GM20000 (cell line): ENCODE results near the gene ZNF800.

Experiments
- DNase-seq: peaks from one replicate; pipeline ENCODE4 v3.0.0; 2012; ENCODE audit warnings: low spot score
- TF ChIP-seq, protein P1 (sequence below): IDR thresholded peaks from 2 replicates; pipeline ENCODE4 v1.5.1; 2012; ENCODE audit warnings: mild to moderate bottlenecking, control low read depth; ENCODE audit errors: extremely low read depth, missing control alignments

The ZNF800 gene

DNA sequence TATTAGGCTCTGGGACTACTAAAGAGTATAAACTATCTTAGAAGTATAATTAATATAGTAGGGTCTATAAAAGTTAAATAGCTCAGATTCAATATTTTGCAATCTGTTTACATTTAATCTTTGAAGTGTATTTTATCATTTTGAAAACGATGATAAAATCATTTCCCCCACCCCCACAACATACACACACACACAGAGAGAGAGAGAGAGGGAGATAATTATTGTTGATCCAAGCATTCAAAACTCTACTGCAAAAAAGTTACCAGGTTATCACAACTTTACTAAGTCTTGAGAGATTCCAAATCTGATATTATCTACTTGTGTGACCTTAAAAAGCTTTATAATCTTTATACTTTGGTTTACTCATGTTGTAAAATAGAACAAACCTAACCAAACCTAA is 14.0 kb downstream of the ZNF800 start:
- DNase-seq: no peak
- TF ChIP-seq, protein P1, sequence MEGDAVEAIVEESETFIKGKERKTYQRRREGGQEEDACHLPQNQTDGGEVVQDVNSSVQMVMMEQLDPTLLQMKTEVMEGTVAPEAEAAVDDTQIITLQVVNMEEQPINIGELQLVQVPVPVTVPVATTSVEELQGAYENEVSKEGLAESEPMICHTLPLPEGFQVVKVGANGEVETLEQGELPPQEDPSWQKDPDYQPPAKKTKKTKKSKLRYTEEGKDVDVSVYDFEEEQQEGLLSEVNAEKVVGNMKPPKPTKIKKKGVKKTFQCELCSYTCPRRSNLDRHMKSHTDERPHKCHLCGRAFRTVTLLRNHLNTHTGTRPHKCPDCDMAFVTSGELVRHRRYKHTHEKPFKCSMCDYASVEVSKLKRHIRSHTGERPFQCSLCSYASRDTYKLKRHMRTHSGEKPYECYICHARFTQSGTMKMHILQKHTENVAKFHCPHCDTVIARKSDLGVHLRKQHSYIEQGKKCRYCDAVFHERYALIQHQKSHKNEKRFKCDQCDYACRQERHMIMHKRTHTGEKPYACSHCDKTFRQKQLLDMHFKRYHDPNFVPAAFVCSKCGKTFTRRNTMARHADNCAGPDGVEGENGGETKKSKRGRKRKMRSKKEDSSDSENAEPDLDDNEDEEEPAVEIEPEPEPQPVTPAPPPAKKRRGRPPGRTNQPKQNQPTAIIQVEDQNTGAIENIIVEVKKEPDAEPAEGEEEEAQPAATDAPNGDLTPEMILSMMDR: no peak

DNA sequence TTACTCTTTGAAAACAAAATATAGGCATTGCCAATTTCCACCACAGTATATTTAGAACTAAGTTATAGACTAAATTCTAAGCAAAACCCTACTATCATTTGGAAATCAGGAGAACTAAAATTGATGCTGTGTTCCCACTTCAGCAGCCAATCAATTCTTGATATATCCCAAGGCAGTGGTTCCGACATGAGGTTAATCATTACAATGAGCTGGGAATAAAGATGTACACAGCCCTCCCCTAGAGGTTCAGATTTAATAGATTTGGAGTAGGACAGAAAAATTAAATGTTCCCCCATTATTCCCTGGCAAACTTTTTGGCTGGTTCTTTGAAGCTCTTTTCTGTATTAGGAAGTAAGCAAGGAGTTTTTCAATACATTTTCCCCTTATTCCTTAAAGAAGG is 15.1 kb downstream of the ZNF800 start:
- DNase-seq: no peak
- TF ChIP-seq, protein P1: no peak

DNA sequence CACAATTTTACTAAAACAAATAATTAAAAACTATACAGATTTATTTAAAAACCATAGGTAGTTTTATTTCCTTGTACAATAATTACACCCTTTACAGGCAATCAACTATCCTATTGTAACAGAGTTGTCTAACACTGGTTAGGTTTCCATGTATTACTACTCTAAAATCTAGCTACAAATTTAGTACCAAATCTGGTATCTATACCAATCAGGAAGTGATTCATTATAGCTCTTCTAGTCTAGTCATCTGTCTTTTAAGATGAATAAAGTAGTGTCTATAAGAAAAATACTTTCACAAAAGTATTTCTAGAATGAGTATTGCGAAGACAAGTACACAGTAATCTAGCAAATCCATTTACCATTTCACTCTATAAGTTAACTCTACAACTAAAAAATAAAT is 16.9 kb downstream of the ZNF800 start:
- TF ChIP-seq, protein P1: no peak
- no peak for DNase-seq

DNA sequence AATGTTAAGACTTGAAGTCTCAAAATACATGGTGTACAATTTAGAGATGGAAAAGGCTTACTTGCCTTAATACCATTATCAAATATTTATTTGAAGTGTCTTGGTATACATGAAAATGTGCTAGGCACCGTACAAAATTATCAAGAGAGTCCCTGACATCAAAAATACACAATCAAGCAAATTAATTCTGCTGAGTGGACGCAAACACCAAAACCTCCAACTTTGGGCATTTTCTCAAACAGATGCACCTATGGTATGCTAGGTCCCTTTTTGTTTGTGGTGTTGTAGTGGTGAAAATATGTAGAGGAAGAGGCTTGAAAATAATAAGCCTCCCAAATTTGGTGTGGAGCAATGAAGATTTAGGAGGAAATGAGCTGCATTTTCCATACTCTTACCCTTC is 24.8 kb downstream of the ZNF800 start:
- DNase-seq: no peak
- TF ChIP-seq, protein P1: no peak

DNA sequence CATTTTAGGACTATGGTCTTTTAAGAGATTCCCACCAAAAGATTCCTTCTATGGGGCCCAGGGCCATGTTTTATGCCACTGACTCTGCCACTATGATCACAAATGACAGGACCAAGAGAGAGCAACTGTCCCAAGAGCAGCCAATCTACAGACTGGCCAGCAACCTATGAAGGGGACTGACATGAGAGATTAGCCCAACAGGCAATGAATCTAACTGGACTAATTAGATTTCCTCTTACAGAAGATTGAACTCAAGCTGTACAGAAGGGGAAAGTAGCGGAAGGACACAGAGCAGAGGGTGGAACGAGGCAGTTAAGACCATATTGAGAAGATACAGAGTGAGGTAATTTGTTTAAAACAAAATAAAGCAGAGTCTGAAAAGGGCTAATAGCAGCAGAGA is 25.8 kb downstream of the ZNF800 start:
- TF ChIP-seq, protein P1: no peak
- DNase-seq: no peak

DNA sequence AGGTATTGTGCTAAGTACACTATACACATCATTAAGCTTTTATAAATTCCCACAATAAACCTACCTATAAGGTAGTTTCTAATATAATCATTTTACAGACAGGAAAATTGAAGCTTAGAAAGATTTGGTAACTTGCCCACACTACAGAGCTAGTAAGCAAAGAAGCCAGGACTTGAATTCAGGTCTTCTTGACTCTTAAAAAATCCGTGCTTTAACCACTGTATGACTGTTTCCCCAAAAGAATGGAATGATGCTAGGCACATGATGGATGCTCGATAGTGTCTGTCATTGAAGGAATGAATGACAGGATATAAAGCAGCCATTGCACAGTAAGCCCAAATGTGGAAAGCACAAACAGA is 26.6 kb downstream of the ZNF800 start:
- TF ChIP-seq, protein P1: no peak
- no peak for DNase-seq

DNA sequence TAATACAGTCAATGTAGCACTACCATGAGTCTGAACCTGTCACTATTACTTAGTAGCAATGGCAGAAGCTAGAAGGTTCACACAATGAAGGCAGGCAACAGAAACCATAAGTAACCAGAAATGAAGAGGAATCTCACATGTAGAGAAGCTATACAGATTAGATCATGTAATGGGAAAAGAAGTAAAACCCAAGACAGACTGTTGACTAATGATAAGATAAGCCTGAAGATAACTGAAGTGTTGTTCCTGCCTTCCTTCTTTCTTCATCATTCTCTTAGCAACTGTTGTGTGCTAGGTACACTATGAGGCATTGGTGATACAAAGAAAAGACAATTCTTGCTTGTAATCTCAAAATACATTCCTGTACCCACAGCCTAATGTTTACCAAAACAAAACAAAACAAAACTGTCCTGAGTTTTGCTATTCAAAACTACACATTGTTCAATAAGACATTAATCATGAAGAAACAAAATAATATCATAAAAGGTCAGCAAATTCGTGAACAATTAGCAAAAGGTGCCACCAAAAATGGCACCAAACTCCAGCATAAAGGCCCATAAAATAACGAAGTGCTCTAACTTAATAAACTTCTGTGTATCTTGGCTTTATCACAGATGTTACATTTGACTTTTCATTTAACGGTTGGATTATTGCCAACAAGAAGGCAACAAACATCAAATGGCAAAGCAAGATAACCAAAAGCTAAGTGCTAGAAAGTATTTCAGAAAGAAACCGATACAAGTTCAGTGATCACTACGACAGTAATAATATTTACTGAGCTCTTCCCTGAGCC is 27.1 kb downstream of the ZNF800 start:
- no peak for DNase-seq

More for the DNA sequence above, 27.1 kb downstream of the ZNF800 start:
- TF ChIP-seq, protein P1: no peak
